HG02678 (cell line): Measurements from ENCODE around the gene KRTAP2-3.
"Not testable (repeated sequence)": the region's sequence is repeated elsewhere in the genome, so short reads cannot be mapped to it uniquely, and the experiment has no call there.

Source experiments
- ATAC-seq: cut with Tn5 transposase; IDR thresholded peaks from one replicate; pipeline ENCODE4 v1.9.1; 2021; ENCODE audit warnings: mild to moderate bottlenecking, moderate library complexity; ENCODE audit not compliant: unreplicated experiment

Gene KRTAP2-3

GRCh38 chr17:41069031-41069430, 9.1 kb upstream of the KRTAP2-3 start:
- no peak for ATAC-seq

GRCh38 chr17:41067281-41067680, 7.4 kb upstream of the KRTAP2-3 start:
- no peak for ATAC-seq

- ATAC-seq, result no peak
Measured at GRCh38 chr17:41065829-41066624, 6.1 kb upstream of the KRTAP2-3 start, which contains the start of gene KRTAP2-4. KRTAP2-4 (minus strand) TSS chr17:41065879; CDS start chr17:41065845, 34 bp downstream.

GRCh38 chr17:41065016-41065689, 5.2 kb upstream of the KRTAP2-3 start:
- not testable (repeated sequence) for ATAC-seq

DNA sequence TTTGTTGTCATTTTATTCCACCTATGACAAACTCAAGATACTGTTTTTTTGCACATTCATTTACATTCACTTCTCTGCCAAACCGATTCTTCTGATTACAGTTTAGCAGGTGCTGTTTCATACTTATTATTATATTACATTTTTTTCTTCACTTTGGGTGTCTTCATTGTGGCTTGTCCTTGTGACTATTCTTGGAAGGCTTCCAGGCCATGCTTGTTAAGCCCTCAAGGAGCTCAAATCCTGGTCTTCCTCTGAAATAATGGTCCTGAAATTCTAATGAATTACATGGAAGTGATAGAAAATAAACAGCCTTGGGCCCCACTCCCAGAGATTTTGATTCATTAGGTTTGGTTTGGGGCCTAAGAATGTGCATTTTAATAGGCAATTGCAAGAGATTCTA, 4.4 kb upstream of the KRTAP2-3 start:
- ATAC-seq, result no peak

- no peak for ATAC-seq
Measured at GRCh38 chr17:41063449-41063848, 3.5 kb upstream of the KRTAP2-3 start.

GRCh38 chr17:41061964-41062363, 2.0 kb upstream of the KRTAP2-3 start:
- no peak for ATAC-seq

- ATAC-seq, result not testable (repeated sequence)
Measured at GRCh38 chr17:41059276-41060051, 450 bp downstream of the KRTAP2-3 start.

DNA sequence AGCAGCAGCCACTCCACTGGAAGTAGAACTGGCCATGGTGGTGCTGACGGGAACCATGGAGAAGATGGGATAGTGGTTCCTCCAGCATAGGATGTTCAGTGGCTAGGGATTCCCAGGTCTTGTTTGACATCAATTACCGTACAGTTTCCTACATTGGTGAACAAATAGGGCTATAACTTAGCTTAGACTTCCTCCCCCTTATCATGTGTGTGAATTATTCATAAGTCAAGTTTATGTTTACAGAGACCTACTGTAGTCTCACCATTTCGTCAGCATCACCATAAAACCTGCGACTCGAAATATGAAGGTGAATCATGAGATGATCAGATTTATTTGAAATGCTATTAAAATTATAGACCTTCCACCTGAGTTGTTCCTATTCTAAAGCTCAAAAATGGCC, 1.2 kb downstream of the KRTAP2-3 start:
- ATAC-seq, result no peak

- no peak for ATAC-seq
Measured at GRCh38 chr17:41057547-41057946, 2.4 kb downstream of the KRTAP2-3 start.

DNA sequence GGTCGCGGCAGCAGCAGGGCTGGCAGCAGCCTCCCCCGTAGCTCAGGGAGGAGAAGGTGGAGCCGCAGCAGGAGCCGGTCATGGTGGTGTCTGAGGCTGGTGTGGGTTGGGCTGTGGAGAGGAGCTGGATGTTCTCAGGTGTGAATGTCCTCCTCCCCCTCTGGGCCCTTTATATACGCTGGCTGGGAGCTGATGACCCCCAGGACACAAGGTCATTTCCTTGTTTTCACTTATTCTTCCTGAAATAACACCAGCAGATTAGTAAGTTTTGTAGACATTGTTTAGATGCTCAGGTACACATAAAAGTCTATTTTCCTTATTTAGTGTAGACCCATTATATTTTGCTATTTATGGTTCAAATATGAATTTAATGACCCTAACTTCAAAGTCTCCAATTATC, 4.8 kb downstream of the KRTAP2-3 start, which contains the start of gene KRTAP2-2:
Gene KRTAP2-2, minus strand, starts transcription at position 101 of the 400 bp plus-strand sequence. Its CDS starts 19 bp downstream, at position 82.
- ATAC-seq, result not testable (repeated sequence)

- not testable (repeated sequence) for ATAC-seq
Measured at GRCh38 chr17:41054556-41054955, 5.4 kb downstream of the KRTAP2-3 start.

DNA sequence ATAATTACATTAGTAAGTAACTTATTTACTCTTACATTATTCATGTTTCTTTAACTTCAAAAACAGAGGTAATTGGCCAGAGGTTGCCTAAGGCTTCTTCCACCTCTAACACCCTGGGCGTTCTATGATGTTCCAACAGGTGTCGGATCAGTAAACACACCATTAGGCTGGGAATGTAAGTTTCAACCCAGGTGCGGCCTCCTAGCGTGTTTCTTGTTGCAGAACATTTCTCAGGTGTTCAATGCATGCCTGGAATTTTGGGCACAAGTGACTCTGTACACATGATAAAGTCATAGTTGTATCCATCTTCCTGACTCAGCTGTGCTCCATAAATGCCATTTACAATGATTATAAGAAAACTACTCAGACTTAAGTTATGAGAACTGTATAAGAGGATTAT, 5.9 kb downstream of the KRTAP2-3 start:
- no peak for ATAC-seq

DNA sequence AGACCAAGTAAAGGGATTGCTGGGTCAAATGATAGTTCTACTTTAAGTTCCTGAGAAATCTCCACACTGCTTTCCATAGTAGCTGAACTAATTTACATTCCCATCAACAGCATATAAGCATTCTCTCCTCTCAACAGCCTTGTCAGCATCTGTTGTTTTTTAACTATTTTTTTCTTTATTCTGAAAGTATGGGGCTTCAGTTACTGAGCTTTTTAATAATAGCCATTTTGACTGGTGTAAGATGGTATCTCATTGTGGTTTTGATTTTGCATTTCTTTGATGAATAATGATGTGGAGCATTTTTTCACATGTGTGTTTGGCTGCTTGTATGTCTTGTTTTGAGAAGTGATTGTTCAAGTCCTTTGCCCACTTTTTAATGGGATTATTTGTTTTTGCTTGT, 7.3 kb downstream of the KRTAP2-3 start:
- no peak for ATAC-seq

GRCh38 chr17:41049110-41049509, 10.8 kb downstream of the KRTAP2-3 start:
- ATAC-seq, result no peak

GRCh38 chr17:41048441-41048840, 11.5 kb downstream of the KRTAP2-3 start:
- no peak for ATAC-seq

- not testable (repeated sequence) for ATAC-seq
Measured at GRCh38 chr17:41046735-41047465, 13.0 kb downstream of the KRTAP2-3 start, which contains the start of gene KRTAP2-1. KRTAP2-1 (minus strand) TSS chr17:41047316; CDS start chr17:41047267, 49 bp downstream.

GRCh38 chr17:41042953-41043352, 17.0 kb downstream of the KRTAP2-3 start:
- ATAC-seq, result no peak

- ATAC-seq, result not testable (repeated sequence)
Measured at GRCh38 chr17:41040783-41041571, 18.9 kb downstream of the KRTAP2-3 start, which contains the start of gene KRTAP1-1. KRTAP1-1 (minus strand) TSS chr17:41041450; CDS start chr17:41041397, 53 bp downstream.
